ENCODE data around the gene STK26. TPM values are rescaled to one million over a fixed set of nuclear protein-coding genes. Genes with fewer than 3 reads are reported as not detected.

The STK26 gene
- total RNA-seq, 1 experiment from 2014 or later = 17.5 TPM

GRCh38 chrX:132086672-132087071, 63.6 kb downstream of the STK26 start:
- Mint-ChIP-seq H3K4me1 (ENCODE audit: insufficient read depth, unreplicated experiment) (no peaks in the 10 kb centered on the region), H3K4me3 (ENCODE audit: unreplicated experiment) (no peak overlapping the region), H3K36me3 (ENCODE audit: insufficient read depth, unreplicated experiment) (no peaks in the 10 kb centered on the region), H3K9me3 (ENCODE audit: unreplicated experiment) (no peaks in the 10 kb centered on the region), H3K27me3 (ENCODE audit: insufficient read depth, unreplicated experiment) (peaks cover 84% of the 10 kb centered on the region), H3K27ac (ENCODE audit: low read depth, unreplicated experiment) (no peak overlapping the region)
- CTCF ChIA-PET = interaction anchor here (0.7 kb wide), 2 partner anchors 15 to 133 kb away, joined by 3 to 4 read pairs; partner anchors contain the start of gene RAP2C
- POLR2A ChIA-PET = no interaction called here
- DNase-seq (ENCODE audit: unreplicated experiment) = no peak
- intact Hi-C loops (cut with micrococcal nuclease) = no loop called here
- BruUV-seq (replicated peaks) = no TSS peak
- no peak for TF ChIP-seq CTCF (IDR thresholded peaks at IDR 0.05; ENCODE audit: unreplicated experiment)

- BruUV-seq (replicated peaks) = no TSS peak
- no peak overlapping the region for H3K4me3 Mint-ChIP-seq (ENCODE audit: unreplicated experiment)
- peaks cover 80% of the 10 kb centered on the region for H3K27me3 Mint-ChIP-seq (ENCODE audit: insufficient read depth, unreplicated experiment)
- no peak for DNase-seq (ENCODE audit: unreplicated experiment)
- POLR2A ChIA-PET = no interaction called here
- CTCF ChIA-PET = no interaction called here
- no peaks in the 10 kb centered on the region for H3K36me3 Mint-ChIP-seq (ENCODE audit: insufficient read depth, unreplicated experiment)
- no peak overlapping the region for H3K27ac Mint-ChIP-seq (ENCODE audit: low read depth, unreplicated experiment)
- no peak for TF ChIP-seq CTCF (IDR thresholded peaks at IDR 0.05; ENCODE audit: unreplicated experiment)
- H3K4me1 Mint-ChIP-seq (ENCODE audit: insufficient read depth, unreplicated experiment) = peaks cover 6% of the 10 kb centered on the region
- no peaks in the 10 kb centered on the region for H3K9me3 Mint-ChIP-seq (ENCODE audit: unreplicated experiment)
- intact Hi-C loops (cut with micrococcal nuclease) = no loop called here
Measured at GRCh38 chrX:132088864-132089263, 65.8 kb downstream of the STK26 start.

- Mint-ChIP-seq H3K27ac (ENCODE audit: low read depth, unreplicated experiment) (no peak overlapping the region), H3K27me3 (ENCODE audit: insufficient read depth, unreplicated experiment) (peaks cover 63% of the 10 kb centered on the region), H3K4me1 (ENCODE audit: insufficient read depth, unreplicated experiment) (peaks cover 6% of the 10 kb centered on the region), H3K9me3 (ENCODE audit: unreplicated experiment) (no peaks in the 10 kb centered on the region), H3K36me3 (ENCODE audit: insufficient read depth, unreplicated experiment) (no peaks in the 10 kb centered on the region), H3K4me3 (ENCODE audit: unreplicated experiment) (no peak overlapping the region)
- no TSS peak for BruUV-seq (replicated peaks)
- POLR2A ChIA-PET = interaction anchor here (0.7 to 0.8 kb wide), 4 partner anchors 15 to 1994 kb away, joined by 3 to 4 read pairs (median 3); no protein-coding TSS in a partner anchor
- no peak for DNase-seq (ENCODE audit: unreplicated experiment)
- no peak for TF ChIP-seq CTCF (IDR thresholded peaks at IDR 0.05; ENCODE audit: unreplicated experiment)
- CTCF ChIA-PET = interaction anchor here (0.6 to 2.8 kb wide), 2 partner anchors 26 to 129 kb away, joined by 6 to 35 read pairs; partner anchors contain the start of gene RAP2C
- intact Hi-C loops (cut with micrococcal nuclease) = loop anchor here (5.0 kb wide), 1 partner anchor 527 kb away; no protein-coding TSS in a partner anchor
Measured at GRCh38 chrX:132090403-132091159, 67.5 kb downstream of the STK26 start.

GRCh38 chrX:132092439-132093065, 69.5 kb downstream of the STK26 start:
- Mint-ChIP-seq H3K27ac (ENCODE audit: low read depth, unreplicated experiment) (no peak overlapping the region), H3K36me3 (ENCODE audit: insufficient read depth, unreplicated experiment) (no peaks in the 10 kb centered on the region), H3K4me3 (ENCODE audit: unreplicated experiment) (no peak overlapping the region), H3K4me1 (ENCODE audit: insufficient read depth, unreplicated experiment) (peaks cover 6% of the 10 kb centered on the region), H3K27me3 (ENCODE audit: insufficient read depth, unreplicated experiment) (peaks cover 55% of the 10 kb centered on the region), H3K9me3 (ENCODE audit: unreplicated experiment) (no peaks in the 10 kb centered on the region)
- CTCF ChIA-PET = interaction anchor here (0.5 to 2.8 kb wide), 27 partner anchors 11 to 682 kb away, joined by 3 to 35 read pairs (median 3); partner anchors contain the start of gene RAP2C
- TF ChIP-seq CTCF (IDR thresholded peaks at IDR 0.05; ENCODE audit: unreplicated experiment) = peak; percentile 80
- POLR2A ChIA-PET = interaction anchor here (0.6 to 1.5 kb wide), 3 partner anchors 118 to 175 kb away, joined by 3 to 17 read pairs (median 4); partner anchors contain the start of gene RAP2C
- intact Hi-C loops (cut with micrococcal nuclease) = loop anchor here (1.0 to 5.0 kb wide), 2 partner anchors 127 to 525 kb away; partner anchors contain the start of gene RAP2C
- no TSS peak for BruUV-seq (replicated peaks)
- peak; percentile 73 for DNase-seq (ENCODE audit: unreplicated experiment)

Data from MCF 10A (cell line).